K562 treated with DMSO at 1 percent for 48 hours (cell line): ENCODE data around the gene FAM184B. TPM values are rescaled to one million over a fixed set of nuclear protein-coding genes. Genes with fewer than 3 reads are reported as not detected.

Experiments
- total RNA-seq: library from RNA; unstranded; fragments of 300-600 nt; gene quantifications from 2 replicates; pipeline ENCODE4 v1.2.3, GENCODE V29; 2022; ENCODE audit warnings: low replicate concordance; ENCODE audit errors: extremely low read depth

FAM184B gene
- not detected in 2 replicates for total RNA-seq

DNA sequence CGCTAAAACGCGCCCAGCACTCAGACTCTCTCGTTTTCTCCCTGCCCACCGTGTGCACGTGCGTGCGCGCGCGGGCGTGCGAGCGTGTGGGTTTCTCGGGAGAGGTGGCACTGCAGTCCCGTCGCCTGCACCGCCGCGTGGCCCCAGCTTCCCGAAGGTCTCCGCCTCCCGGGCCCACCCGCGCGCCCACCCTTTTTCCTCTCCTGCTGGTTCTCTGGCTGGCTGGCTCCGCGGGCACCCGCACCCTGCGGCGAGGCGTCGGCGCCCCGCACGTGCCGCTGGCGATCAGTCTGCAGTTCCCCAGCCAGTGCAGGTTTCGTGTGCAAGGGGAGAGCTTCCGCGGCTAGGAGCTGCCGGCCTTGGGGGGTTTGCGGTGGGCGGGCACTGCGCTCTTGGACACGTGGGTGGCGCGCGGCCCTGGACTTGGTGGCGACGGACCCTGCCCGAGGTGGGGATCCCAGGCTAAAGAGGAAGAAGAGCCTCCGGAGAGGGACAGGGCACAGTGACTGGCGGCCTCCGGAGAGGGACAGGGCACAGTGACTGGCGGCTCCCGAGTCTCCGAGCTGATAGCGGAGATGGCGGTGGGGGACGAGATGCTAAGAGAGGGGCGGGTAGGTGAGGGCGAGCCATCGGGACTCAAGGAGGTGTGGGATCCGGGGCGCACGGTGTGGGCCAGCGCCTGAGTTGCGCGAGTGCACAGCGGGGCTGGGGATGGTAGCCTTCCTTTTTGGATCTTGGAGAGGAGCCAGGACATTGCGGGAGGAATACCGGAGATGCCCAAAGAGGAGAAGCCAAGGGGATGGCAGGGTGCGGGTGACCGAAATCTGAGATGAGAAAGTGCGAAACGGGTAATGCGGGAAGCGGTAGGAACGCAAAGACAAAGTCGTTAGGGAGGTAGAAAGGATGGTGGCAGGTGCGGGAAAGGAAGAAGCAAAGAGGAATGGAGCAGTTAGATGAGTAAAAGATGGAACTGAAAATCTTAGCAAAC, at the start of gene FAM184B:
FAM184B (minus strand) TSS at position 322 of the 988 bp plus-strand sequence. CDS start 322 bp downstream, outside the sequence.

DNA sequence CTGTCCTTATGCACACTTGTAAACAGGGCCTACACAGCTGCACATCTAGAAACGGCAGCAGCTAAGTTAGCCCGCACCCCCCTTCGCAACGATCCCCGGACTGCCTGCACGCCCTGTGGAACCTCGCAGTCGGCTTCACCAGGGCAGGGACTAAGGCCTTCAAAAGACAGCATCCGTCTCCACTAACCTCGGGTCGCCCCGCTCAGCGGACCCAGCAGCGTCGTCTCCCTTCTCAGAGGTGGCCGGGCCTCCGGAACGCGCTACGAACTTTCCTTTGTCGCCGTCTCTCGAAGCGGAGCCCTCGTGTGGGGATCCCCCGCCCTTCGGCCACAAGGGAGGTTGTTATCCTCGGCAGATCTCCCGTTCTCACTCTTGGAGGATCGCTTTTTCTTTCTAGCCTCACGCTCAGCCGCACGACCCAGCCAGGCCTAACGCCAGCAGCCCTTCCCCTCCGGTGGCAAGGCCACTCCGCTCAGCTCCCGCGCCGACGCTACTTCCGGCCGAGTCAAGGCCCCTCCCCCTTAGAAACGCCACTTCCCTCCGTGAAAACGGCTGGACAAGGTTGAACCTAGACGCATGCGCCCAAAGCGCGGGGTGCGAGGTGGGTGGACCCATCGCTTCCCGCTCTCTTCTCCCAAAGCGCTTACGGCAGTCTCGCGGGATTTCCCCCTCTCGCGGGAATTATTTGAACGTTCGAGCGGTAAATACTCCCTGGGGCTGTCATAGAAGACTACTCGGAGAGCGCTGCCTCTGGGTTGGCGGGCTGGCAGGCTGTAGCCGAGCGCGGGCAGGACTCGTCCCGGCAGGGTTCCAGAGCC, 29.0 kb upstream of the FAM184B start, which contains the start of the genes DCAF16 and NCAPG:
DCAF16 (minus strand) TSS at position 498 of the 818 bp plus-strand sequence. CDS start 6,616 bp downstream, outside the sequence.
NCAPG (plus strand) TSS at position 720 of the 818 bp plus-strand sequence. CDS start 99 bp downstream, outside the sequence.

DNA sequence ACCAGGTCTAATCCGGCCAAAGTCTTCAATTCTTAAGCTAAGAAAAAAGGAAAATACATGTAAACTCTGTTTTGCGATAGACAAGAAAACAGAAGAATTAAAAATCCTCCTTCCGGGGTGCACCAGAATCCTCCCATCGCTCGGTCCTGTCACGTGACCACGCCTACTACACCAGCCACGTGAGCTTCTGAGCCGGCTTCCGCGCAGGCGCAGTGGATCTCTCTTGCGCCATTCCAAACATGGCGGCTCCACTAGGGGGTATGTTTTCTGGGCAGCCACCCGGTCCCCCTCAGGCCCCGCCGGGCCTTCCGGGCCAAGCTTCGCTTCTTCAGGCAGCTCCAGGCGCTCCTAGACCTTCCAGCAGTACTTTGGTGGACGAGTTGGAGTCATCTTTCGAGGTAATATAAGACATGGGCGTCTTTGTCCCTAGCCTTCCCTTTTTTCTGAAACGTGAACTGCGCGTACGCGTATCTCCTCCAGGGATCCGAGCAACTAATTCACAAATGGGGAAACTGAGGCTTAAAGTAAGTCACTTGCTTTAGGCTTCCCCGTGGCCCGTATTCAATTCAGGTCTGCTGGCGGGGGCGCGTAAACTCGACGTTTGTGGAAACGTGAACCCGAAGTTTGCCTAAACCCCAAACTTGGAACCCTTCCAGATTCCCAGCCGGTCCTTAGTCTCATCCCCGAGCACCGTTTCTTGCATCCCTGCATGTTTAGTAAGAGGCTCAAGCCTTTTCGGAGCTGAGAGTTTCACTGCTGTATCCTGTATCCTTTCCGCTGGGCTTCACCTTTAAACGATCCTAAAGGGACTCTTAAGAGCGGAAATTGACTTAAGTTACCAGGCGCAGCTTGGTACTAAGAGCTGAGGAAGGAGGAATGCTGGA, 166.8 kb downstream of the FAM184B start, which contains the start of gene MED28:
MED28 (plus strand) TSS at position 226 of the 884 bp plus-strand sequence; CDS start at position 240, 14 bp downstream.

Other genes with a start within 250 kb of the FAM184B start
- not detected in 2 replicates for gene LAP3, start 204.4 kb downstream of the FAM184B start, total RNA-seq
- gene MED28, start 167.0 kb downstream of the FAM184B start, total RNA-seq: not detected in 2 replicates
- gene DCAF16, start 29.1 kb upstream of the FAM184B start, total RNA-seq: not detected in 2 replicates
- not detected in 2 replicates for gene NCAPG, start 29.4 kb upstream of the FAM184B start, total RNA-seq
- gene LCORL, start 240.1 kb upstream of the FAM184B start, total RNA-seq: not detected in 2 replicates